ENCODE measurements around the gene NKX3-2. TPM values are rescaled to one million over a fixed set of nuclear protein-coding genes. Genes with fewer than 3 reads are reported as not detected.

NKX3-2 gene
- total RNA-seq, 2 donors from 2014 or later, result 0.26 TPM; not detected in 1

GRCh38 chr4:13530823-13531624, 13.3 kb downstream of the NKX3-2 start:
- H3K27ac ChIP-seq, result no peak overlapping the region
- peaks cover 22% of the 10 kb centered on the region for H3K4me1 ChIP-seq
- H3K9me3 ChIP-seq, result no peaks in the 10 kb centered on the region
- H3K27me3 ChIP-seq, result peaks cover 0 to 32% of the 10 kb centered on the region in 2 donors
- no peak for TF ChIP-seq CTCF (IDR thresholded peaks at IDR 0.05)
- H3K36me3 ChIP-seq (replicated peaks in 1 of 2; ENCODE audit: insufficient read depth in 1 of 2, low read depth in 2 of 2), result no peaks in the 10 kb centered on the region
- intact Hi-C loops (cut with DNase I), result no loop called here
- ATAC-seq, result no peak
- WGBS, 2 donors, result 6 to 7% methylated on average over 25 to 35 of the region's 35 CpGs
- no peak for DNase-seq
- no peak overlapping the region for H3K4me3 ChIP-seq

GRCh38 chr4:13529128-13529919, 15.0 kb downstream of the NKX3-2 start:
- TF ChIP-seq POLR2A (IDR thresholded peaks at IDR 0.05), result no peak
- TF ChIP-seq CTCF (IDR thresholded peaks at IDR 0.05), result no peak
- ATAC-seq, result no peak
- DNase-seq, result no peak

GRCh38 chr4:13528821-13529127, 15.5 kb downstream of the NKX3-2 start:
- no peak for DNase-seq
- 6 to 9% methylated on average over 5 of the region's 5 CpGs for WGBS, 2 donors
- H3K4me3 ChIP-seq, result no peak overlapping the region
- no peak for TF ChIP-seq CTCF (IDR thresholded peaks at IDR 0.05)
- TF ChIP-seq POLR2A (IDR thresholded peaks at IDR 0.05), result no peak
- H3K36me3 ChIP-seq (replicated peaks in 1 of 2; ENCODE audit: insufficient read depth in 1 of 2, low read depth in 2 of 2), result no peaks in the 10 kb centered on the region
- H3K4me1 ChIP-seq, result peaks cover 22% of the 10 kb centered on the region
- peaks cover 0 to 53% of the 10 kb centered on the region in 2 donors for H3K27me3 ChIP-seq
- intact Hi-C loops (cut with DNase I), result no loop called here
- H3K27ac ChIP-seq, result no peak overlapping the region
- H3K9me3 ChIP-seq, result peaks cover 0 to 13% (median 0%) of the 10 kb centered on the region in 3 donors
- no peak for ATAC-seq

More at GRCh38 chr4:13529128-13529919, 15.0 kb downstream of the NKX3-2 start:
- H3K4me1 ChIP-seq, result peaks cover 22% of the 10 kb centered on the region
- H3K27ac ChIP-seq, result no peak overlapping the region
- intact Hi-C loops (cut with DNase I), result no loop called here
- no peaks in the 10 kb centered on the region for H3K36me3 ChIP-seq (replicated peaks in 1 of 2; ENCODE audit: insufficient read depth in 1 of 2, low read depth in 2 of 2)
- 8 to 13% methylated on average over 37 of the region's 37 CpGs for WGBS, 2 donors
- H3K4me3 ChIP-seq, result no peak overlapping the region
- peaks cover 0 to 8% (median 0%) of the 10 kb centered on the region in 3 donors for H3K9me3 ChIP-seq
- peaks cover 0 to 47% of the 10 kb centered on the region in 2 donors for H3K27me3 ChIP-seq

GRCh38 chr4:13527981-13528820, 16.1 kb downstream of the NKX3-2 start:
- peaks cover 0 to 55% of the 10 kb centered on the region in 2 donors for H3K27me3 ChIP-seq
- intact Hi-C loops (cut with DNase I), result no loop called here
- no peaks in the 10 kb centered on the region for H3K36me3 ChIP-seq (replicated peaks in 1 of 2; ENCODE audit: insufficient read depth in 1 of 2, low read depth in 2 of 2)
- WGBS, 2 donors, result 5 to 8% methylated on average over 17 to 35 of the region's 35 CpGs
- H3K27ac ChIP-seq, result no peak overlapping the region
- no peak for ATAC-seq
- DNase-seq, result no peak
- TF ChIP-seq CTCF (IDR thresholded peaks at IDR 0.05) (no peak), POLR2A (IDR thresholded peaks at IDR 0.05) (no peak)
- no peak overlapping the region for H3K4me3 ChIP-seq
- peaks cover 0 to 14% (median 0%) of the 10 kb centered on the region in 3 donors for H3K9me3 ChIP-seq
- H3K4me1 ChIP-seq, result peaks cover 23% of the 10 kb centered on the region
